CD4-positive, alpha-beta T cell (primary cell): ENCODE data around the gene ZMYND19. TPM values are rescaled to one million over a fixed set of nuclear protein-coding genes. Genes with fewer than 3 reads are reported as not detected.
"Not testable (repeated sequence)": the region's sequence is repeated elsewhere in the genome, so short reads cannot be mapped to it uniquely, and the experiment has no call there.

Source experiments
- ATAC-seq: fragments of 200-7000 bp; cut with Tn5 transposase; one replicate; pipeline ENCODE4 v1.10.0; 2022; ENCODE audit warnings: mild to moderate bottlenecking; ENCODE audit not compliant: poor library complexity
- CTCF ChIA-PET: fragments of 350-600 bp; sonication (Branson Sonifier 250); formaldehyde crosslinking; loops from one replicate; lab custom pipeline; 2021; ENCODE audit warnings: antibody characterized with exemption, inconsistent platforms; lab: Charles Lee
- POLR2A ChIA-PET: fragments of 350-600 bp; sonication (Branson Sonifier 250); formaldehyde crosslinking; loops from one replicate; lab custom pipeline; 2021; ENCODE audit warnings: antibody characterized with exemption, inconsistent platforms; lab: Charles Lee
- DNase-seq, 14 experiments: peaks; one replicate each; pipeline ENCODE4 v3.0.0-alpha.2; 2013 to 2020; ENCODE audit warnings: mixed read lengths in 2 of 14
- H3K27ac ChIP-seq, 2 donors: one replicate each; pipeline versions ENCODE4 v1.5.1 to v1.7.0; 2013; ENCODE audit warnings: low read length in 2 of 2, low read depth in 1 of 2, mild to moderate bottlenecking in 1 of 2
- H3K27me3 ChIP-seq, 2 experiments: 1 replicate in 1 of 2; 2 replicates in 1 of 2; pipeline versions ENCODE4 v1.6.1 to v1.7.0; 2013; ENCODE audit warnings: low read length in 2 of 2, control low read depth in 1 of 2, mild to moderate bottlenecking in 1 of 2, moderate library complexity in 1 of 2; ENCODE audit not compliant: insufficient read depth in 2 of 2, control insufficient read depth in 1 of 2
- H3K36me3 ChIP-seq: one replicate; pipeline ENCODE4 v1.6.1; 2013; ENCODE audit warnings: low read length, control low read depth; ENCODE audit not compliant: insufficient read depth
- H3K4me1 ChIP-seq: one replicate; pipeline ENCODE4 v1.6.1; 2013; ENCODE audit warnings: low read length, control low read depth; ENCODE audit not compliant: insufficient read depth
- H3K4me3 ChIP-seq: one replicate; pipeline ENCODE4 v1.5.1; 2013; ENCODE audit warnings: mild to moderate bottlenecking, low read length, moderate library complexity
- H3K9me3 ChIP-seq, 2 experiments: 1 replicate in 1 of 2; 2 replicates in 1 of 2; pipeline versions ENCODE4 v1.6.1 to v1.7.0; 2013; ENCODE audit warnings: low read length in 2 of 2, mild to moderate bottlenecking in 2 of 2, control low read depth in 1 of 2, moderate library complexity in 1 of 2; ENCODE audit not compliant: control insufficient read depth in 1 of 2, insufficient read depth in 1 of 2
- H3K27ac Mint-ChIP-seq: one replicate; pipeline ENCODE4 v1.8.0; 2020; ENCODE audit warnings: mixed read lengths
- H3K27me3 Mint-ChIP-seq: one replicate; pipeline ENCODE4 v1.8.0; 2021; ENCODE audit warnings: mixed read lengths
- H3K36me3 Mint-ChIP-seq: one replicate; pipeline ENCODE4 v1.8.0; 2021; ENCODE audit warnings: low read depth, mixed read lengths
- H3K4me1 Mint-ChIP-seq: one replicate; pipeline ENCODE4 v1.8.0; 2021; ENCODE audit warnings: low read depth, mixed read lengths
- H3K4me3 Mint-ChIP-seq: one replicate; pipeline ENCODE4 v1.8.0; 2020; ENCODE audit warnings: mild to moderate bottlenecking, mixed read lengths
- H3K9me3 Mint-ChIP-seq: one replicate; pipeline ENCODE4 v1.8.0; 2020; ENCODE audit warnings: mixed read lengths
- intact Hi-C, 2 experiments: fragments of 100-400 bp; cut with DNase I in 1 of 2; cut with micrococcal nuclease in 1 of 2; formaldehyde crosslinking; loops; one replicate each; pipeline versions ENCODE4 v1.15.1 to v1.9.0; 2023 to 2025; cut with DNase I, micrococcal nuclease
- total RNA-seq, 174 experiments: library from RNA in 2 of 174; stranded (reverse) in 2 of 174; gene quantifications; one replicate each; pipeline ENCODE4 v1.2.3 and lab custom pipeline; 2021 to 2026
- TF ChIP-seq, protein P1 (sequence below): fragments of 200-600 bp; IDR thresholded peaks from one replicate; pipeline ENCODE4 v1.8.0; 2022; ENCODE audit warnings: antibody characterized with exemption, mild to moderate bottlenecking

Gene ZMYND19
- total RNA-seq, 2 experiments from 2014 or later = 8.6 to 11.3 TPM

DNA sequence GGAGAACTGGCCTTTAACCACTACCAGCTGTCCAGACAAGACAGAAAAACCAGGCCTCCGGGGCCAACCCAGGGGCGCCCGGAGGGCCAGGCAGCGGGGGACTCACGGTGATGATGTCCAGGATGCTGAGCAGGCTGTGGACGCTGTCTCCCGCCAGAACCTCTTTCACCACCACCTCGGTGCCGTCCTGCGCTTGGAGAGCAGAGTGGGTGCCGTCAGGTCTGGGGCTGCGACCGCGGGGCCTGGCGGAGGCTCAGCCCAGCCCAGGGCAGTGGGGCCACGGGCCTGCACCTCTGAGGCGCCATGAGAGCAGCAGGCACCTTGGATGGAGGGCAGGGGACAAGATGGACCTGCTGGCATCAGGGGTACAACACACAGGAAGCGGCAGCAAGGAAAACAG is 49.8 kb downstream of the ZMYND19 start:
- TF ChIP-seq, protein P1, sequence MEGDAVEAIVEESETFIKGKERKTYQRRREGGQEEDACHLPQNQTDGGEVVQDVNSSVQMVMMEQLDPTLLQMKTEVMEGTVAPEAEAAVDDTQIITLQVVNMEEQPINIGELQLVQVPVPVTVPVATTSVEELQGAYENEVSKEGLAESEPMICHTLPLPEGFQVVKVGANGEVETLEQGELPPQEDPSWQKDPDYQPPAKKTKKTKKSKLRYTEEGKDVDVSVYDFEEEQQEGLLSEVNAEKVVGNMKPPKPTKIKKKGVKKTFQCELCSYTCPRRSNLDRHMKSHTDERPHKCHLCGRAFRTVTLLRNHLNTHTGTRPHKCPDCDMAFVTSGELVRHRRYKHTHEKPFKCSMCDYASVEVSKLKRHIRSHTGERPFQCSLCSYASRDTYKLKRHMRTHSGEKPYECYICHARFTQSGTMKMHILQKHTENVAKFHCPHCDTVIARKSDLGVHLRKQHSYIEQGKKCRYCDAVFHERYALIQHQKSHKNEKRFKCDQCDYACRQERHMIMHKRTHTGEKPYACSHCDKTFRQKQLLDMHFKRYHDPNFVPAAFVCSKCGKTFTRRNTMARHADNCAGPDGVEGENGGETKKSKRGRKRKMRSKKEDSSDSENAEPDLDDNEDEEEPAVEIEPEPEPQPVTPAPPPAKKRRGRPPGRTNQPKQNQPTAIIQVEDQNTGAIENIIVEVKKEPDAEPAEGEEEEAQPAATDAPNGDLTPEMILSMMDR = no peak
- peaks cover 16% of the 10 kb centered on the region for H3K4me1 ChIP-seq

DNA sequence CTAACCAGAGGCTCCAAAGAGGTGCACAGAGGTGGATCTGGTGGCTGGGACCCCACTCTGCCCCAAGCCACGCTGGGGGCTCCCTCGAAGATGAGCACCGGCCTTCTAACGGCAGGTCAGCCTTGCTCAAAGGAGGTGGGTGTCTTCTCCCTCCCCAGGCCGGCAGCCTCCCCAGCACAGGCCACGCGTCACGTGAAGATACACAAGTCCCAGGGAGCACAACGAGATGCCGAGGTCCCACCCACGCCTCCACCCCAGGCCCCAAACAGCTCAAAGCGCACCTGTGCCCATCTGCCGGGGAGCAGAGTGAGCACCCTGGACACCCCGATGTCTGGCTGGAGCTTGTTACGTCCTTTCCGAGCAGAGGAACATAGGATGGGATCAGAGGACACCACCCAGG is 52.3 kb downstream of the ZMYND19 start:
- no peaks in the 10 kb centered on the region for H3K27me3 ChIP-seq
- no peak overlapping the region for H3K4me3 Mint-ChIP-seq
- intact Hi-C loops = no loop called here
- H3K4me1 ChIP-seq = peaks cover 25% of the 10 kb centered on the region
- no peak overlapping the region for H3K27ac ChIP-seq
- no peaks in the 10 kb centered on the region for H3K27me3 Mint-ChIP-seq
- CTCF ChIA-PET = no interaction called here
- H3K36me3 ChIP-seq = no peaks in the 10 kb centered on the region
- H3K36me3 Mint-ChIP-seq = no peaks in the 10 kb centered on the region
- peaks cover 25% of the 10 kb centered on the region for H3K4me1 Mint-ChIP-seq
- POLR2A ChIA-PET = no interaction called here
- TF ChIP-seq, protein P1 = no peak
- no peak overlapping the region for H3K4me3 ChIP-seq
- ATAC-seq (no peak), DNase-seq (peak in 1 of 14 experiments; percentile 16)
- H3K9me3 Mint-ChIP-seq = peaks cover 3% of the 10 kb centered on the region
- peaks cover 0 to 12% of the 10 kb centered on the region in 2 experiments for H3K9me3 ChIP-seq
- no peak overlapping the region for H3K27ac Mint-ChIP-seq

More for the DNA sequence above, 49.8 kb downstream of the ZMYND19 start:
- intact Hi-C loops = no loop called here
- Mint-ChIP-seq H3K36me3 (no peaks in the 10 kb centered on the region), H3K27ac (no peak overlapping the region), H3K4me3 (no peak overlapping the region), H3K27me3 (no peaks in the 10 kb centered on the region), H3K9me3 (peaks cover 3% of the 10 kb centered on the region), H3K4me1 (peaks cover 17% of the 10 kb centered on the region)
- Histone ChIP-seq H3K9me3 (peaks cover 0 to 12% of the 10 kb centered on the region in 2 experiments), H3K27me3 (no peaks in the 10 kb centered on the region), H3K4me3 (no peak overlapping the region), H3K36me3 (no peaks in the 10 kb centered on the region), H3K27ac (no peak overlapping the region)
- DNase-seq (peak in 1 of 14 experiments; percentile 11), ATAC-seq (no peak)
- ChIA-PET POLR2A (no interaction called here), CTCF (no interaction called here)

DNA sequence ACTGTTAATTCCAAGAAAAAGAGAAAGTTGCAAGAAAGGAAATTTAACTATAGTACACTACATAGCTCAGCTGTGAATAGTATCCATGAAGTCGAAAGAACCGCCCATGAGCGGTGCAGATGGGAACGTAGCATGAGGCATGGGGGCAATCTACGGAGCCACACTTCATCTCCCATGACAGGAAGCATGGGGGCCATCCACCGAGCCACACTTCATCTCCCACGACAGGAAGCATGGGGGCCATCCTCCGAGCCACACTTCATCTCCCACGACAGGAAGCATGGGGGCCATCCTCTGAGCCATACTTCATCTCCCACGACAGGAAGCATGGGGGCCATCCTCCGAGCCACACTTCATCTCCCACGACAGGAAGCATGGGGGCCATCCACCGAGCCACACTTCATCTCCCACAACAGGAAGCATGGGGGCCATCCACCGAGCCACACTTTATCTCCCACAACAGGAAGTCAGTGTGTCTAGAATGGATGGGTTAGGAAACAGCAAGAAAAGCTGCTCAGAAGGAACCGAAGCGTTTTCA is 53.6 kb downstream of the ZMYND19 start:
- H3K27me3 ChIP-seq, H3K36me3 Mint-ChIP-seq, H3K27ac Mint-ChIP-seq, intact Hi-C loops, ATAC-seq, H3K4me3 Mint-ChIP-seq, CTCF ChIA-PET, H3K27me3 Mint-ChIP-seq, H3K4me3 ChIP-seq, H3K9me3 Mint-ChIP-seq, H3K27ac ChIP-seq, H3K36me3 ChIP-seq: not testable (repeated sequence)
- peak in 3 of 14 experiments; percentile 13 to 54 (median 44) for DNase-seq
- H3K4me1 ChIP-seq = peaks cover 25% of the 10 kb centered on the region
- POLR2A ChIA-PET = interaction anchor here (0.9 kb wide), 1 partner anchor 16 kb away, joined by 4 read pairs; the partner anchor contains the start of gene MRPL41
- H3K4me1 Mint-ChIP-seq = peaks cover 25% of the 10 kb centered on the region
- H3K9me3 ChIP-seq = peaks cover 0 to 12% of the 10 kb centered on the region in 2 experiments

DNA sequence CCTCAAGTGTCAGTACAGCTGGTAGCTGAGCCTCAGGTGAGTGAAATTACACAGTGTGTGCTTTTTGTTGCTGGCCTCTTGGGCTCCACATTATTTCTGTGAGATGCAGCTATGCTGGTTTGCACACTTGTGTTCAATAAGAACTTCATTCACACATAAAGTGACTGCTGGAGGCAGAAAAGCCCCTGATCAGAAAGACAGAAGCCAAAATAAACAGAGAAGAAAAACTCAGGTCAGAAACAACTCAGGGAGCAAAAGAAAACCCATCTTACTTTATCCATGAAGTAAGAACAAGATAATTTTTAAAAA is 55.2 kb downstream of the ZMYND19 start:
- H3K36me3 Mint-ChIP-seq = no peaks in the 10 kb centered on the region
- POLR2A ChIA-PET = interaction anchor here (0.6 to 1.5 kb wide), 3 partner anchors 13 to 44 kb away, joined by 3 to 6 read pairs (median 4); partner anchors contain the start of genes DPH7 and MRPL41
- CTCF ChIA-PET = interaction anchor here (0.9 to 1.1 kb wide), 3 partner anchors 14 to 43 kb away, joined by 4 to 5 read pairs (median 5); partner anchors contain the start of genes DPH7 and MRPL41
- ATAC-seq (no peak), DNase-seq (no peak)
- peak overlapping the region; percentile 28 for H3K27ac Mint-ChIP-seq
- no peak overlapping the region for H3K4me3 Mint-ChIP-seq
- Histone ChIP-seq H3K4me3 (no peak overlapping the region), H3K9me3 (peaks cover 0 to 12% of the 10 kb centered on the region in 2 experiments), H3K27ac (no peak overlapping the region), H3K27me3 (no peaks in the 10 kb centered on the region), H3K4me1 (peaks cover 25% of the 10 kb centered on the region), H3K36me3 (no peaks in the 10 kb centered on the region)
- H3K4me1 Mint-ChIP-seq = peaks cover 25% of the 10 kb centered on the region
- intact Hi-C loops = no loop called here
- peaks cover 3% of the 10 kb centered on the region for H3K9me3 Mint-ChIP-seq
- H3K27me3 Mint-ChIP-seq = no peaks in the 10 kb centered on the region
- TF ChIP-seq, protein P1 = no peak
